Activated CD4-positive, alpha-beta T cell treated with anti-CD3 and anti-CD28 coated beads, Interleukin-2, amount 10 ng/mL, durations not matched to agents 7 days and 5 days (primary cell): ENCODE results near the gene NALF2. TPM values are rescaled to one million over a fixed set of nuclear protein-coding genes. Genes with fewer than 3 reads are reported as not detected.

ENCODE experiments used
- CTCF ChIA-PET: fragments of 350-600 bp; sonication (Branson Sonifier 250); formaldehyde crosslinking; loops from one replicate; lab custom pipeline; 2021; ENCODE audit warnings: antibody characterized with exemption; lab: Charles Lee
- POLR2A ChIA-PET: fragments of 350-600 bp; sonication (Branson Sonifier 250); formaldehyde crosslinking; loops from one replicate; lab custom pipeline; 2021; ENCODE audit warnings: antibody characterized with exemption; lab: Charles Lee
- DNase-seq: peaks from one replicate; pipeline ENCODE4 v3.0.0-alpha.2; 2020
- H3K27ac Mint-ChIP-seq: one replicate; pipeline ENCODE4 v1.8.0; 2021; ENCODE audit warnings: mild to moderate bottlenecking, moderate library complexity, mixed read lengths
- H3K27me3 Mint-ChIP-seq: one replicate; pipeline ENCODE4 v1.8.0; 2021; ENCODE audit warnings: mixed read lengths
- H3K36me3 Mint-ChIP-seq: one replicate; pipeline ENCODE4 v1.8.0; 2021; ENCODE audit warnings: low read depth, mixed read lengths
- H3K4me1 Mint-ChIP-seq: one replicate; pipeline ENCODE4 v1.8.0; 2021; ENCODE audit warnings: mixed read lengths
- H3K4me3 Mint-ChIP-seq: one replicate; pipeline ENCODE4 v1.8.0; 2021; ENCODE audit warnings: mild to moderate bottlenecking, moderate library complexity, mixed read lengths
- H3K9me3 Mint-ChIP-seq: one replicate; pipeline ENCODE4 v1.8.0; 2021; ENCODE audit warnings: mixed read lengths
- total RNA-seq, 2 experiments: library from RNA; stranded (reverse); gene quantifications; one replicate each; pipeline ENCODE4 v1.2.3, GENCODE V29; 2021

The NALF2 gene
- total RNA-seq, 2 experiments from 2014 or later = 0.15 to 0.19 TPM

- no peak for DNase-seq
- Mint-ChIP-seq H3K4me1 (peaks cover 10% of the 10 kb centered on the region), H3K4me3 (no peak overlapping the region), H3K9me3 (no peaks in the 10 kb centered on the region), H3K27me3 (peaks cover 5% of the 10 kb centered on the region), H3K36me3 (no peaks in the 10 kb centered on the region), H3K27ac (peak overlapping the region; percentile 71)
- ChIA-PET CTCF (no interaction called here), POLR2A (no interaction called here)
These were observed 35.3 kb downstream of the NALF2 start for GRCh38 chrX:69539437-69539836.

- Mint-ChIP-seq H3K4me1 (peaks cover 10% of the 10 kb centered on the region), H3K4me3 (no peak overlapping the region), H3K27ac (no peak overlapping the region), H3K9me3 (peaks cover 2% of the 10 kb centered on the region), H3K27me3 (peaks cover 5% of the 10 kb centered on the region), H3K36me3 (no peaks in the 10 kb centered on the region)
- DNase-seq = no peak
- ChIA-PET POLR2A (no interaction called here), CTCF (no interaction called here)
These were observed 37.8 kb downstream of the NALF2 start for GRCh38 chrX:69541956-69542355.

- Mint-ChIP-seq H3K27ac (no peak overlapping the region), H3K4me3 (no peak overlapping the region), H3K9me3 (peaks cover 6% of the 10 kb centered on the region), H3K4me1 (peaks cover 10% of the 10 kb centered on the region), H3K36me3 (no peaks in the 10 kb centered on the region), H3K27me3 (no peaks in the 10 kb centered on the region)
- ChIA-PET CTCF (interaction anchor here (0.6 to 1.0 kb wide), 2 partner anchors 33 to 1276 kb away, joined by 3 read pairs; no protein-coding TSS in a partner anchor), POLR2A (no interaction called here)
- DNase-seq = no peak
These were observed 39.4 kb downstream of the NALF2 start for GRCh38 chrX:69543572-69543971.

DNA sequence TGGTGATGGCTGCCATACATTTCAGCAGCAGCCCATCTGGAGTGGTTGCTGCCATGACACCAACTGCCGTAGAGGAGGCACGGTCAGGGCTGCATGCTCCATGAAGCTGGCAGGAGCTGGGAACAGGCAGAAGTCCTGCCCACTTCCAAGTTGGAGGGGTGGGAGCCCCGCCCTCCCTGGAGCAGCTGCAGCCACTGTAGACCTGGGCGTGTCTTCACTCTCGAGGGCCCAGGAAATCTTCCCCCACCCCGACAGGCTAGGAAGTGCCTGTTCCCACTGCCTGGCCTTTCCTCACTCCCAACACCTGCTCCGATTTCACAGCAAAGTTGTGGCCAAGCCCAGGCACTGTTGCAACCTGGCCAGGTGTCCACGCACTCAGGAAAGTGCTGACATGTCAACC, 42.3 kb downstream of the NALF2 start:
- DNase-seq = no peak
- H3K4me3 Mint-ChIP-seq = no peak overlapping the region
- peaks cover 6% of the 10 kb centered on the region for H3K9me3 Mint-ChIP-seq
- POLR2A ChIA-PET = no interaction called here
- H3K4me1 Mint-ChIP-seq = no peaks in the 10 kb centered on the region
- CTCF ChIA-PET = no interaction called here
- H3K27ac Mint-ChIP-seq = no peak overlapping the region
- H3K27me3 Mint-ChIP-seq = no peaks in the 10 kb centered on the region
- H3K36me3 Mint-ChIP-seq = no peaks in the 10 kb centered on the region

- Mint-ChIP-seq H3K27me3 (no peaks in the 10 kb centered on the region), H3K27ac (no peak overlapping the region), H3K4me1 (no peaks in the 10 kb centered on the region), H3K36me3 (no peaks in the 10 kb centered on the region), H3K4me3 (no peak overlapping the region), H3K9me3 (peaks cover 6% of the 10 kb centered on the region)
- ChIA-PET CTCF (no interaction called here), POLR2A (no interaction called here)
- DNase-seq = no peak
These were observed 42.9 kb downstream of the NALF2 start for GRCh38 chrX:69546978-69547377.

DNA sequence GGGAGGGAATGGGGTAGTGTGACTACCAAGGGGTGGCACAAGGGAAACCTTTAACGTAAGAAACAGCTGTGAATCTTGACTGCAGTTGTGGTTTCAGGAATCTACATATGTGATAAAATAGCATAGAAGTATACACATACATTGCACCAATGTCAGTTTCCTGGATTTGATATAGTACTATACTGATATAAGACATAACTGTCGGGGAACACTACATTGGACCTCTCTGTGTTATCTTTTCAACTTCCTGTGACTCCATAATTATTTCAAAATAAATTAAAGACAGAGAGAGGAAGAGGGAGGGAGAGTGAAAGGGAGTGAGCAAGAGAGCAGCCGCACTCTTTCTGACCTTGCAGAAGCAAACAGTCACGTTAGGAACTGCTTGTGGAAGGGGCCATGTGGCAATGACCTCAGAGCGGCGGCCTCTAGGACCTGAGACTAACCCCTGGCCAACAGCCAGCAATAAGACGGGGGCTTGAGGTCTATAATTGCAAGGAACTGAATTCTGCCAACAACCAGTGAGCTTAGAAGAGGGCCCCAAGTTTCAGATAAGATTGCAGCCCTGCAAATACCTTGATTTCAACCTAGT, 47.4 kb downstream of the NALF2 start:
- Mint-ChIP-seq H3K9me3 (peaks cover 4% of the 10 kb centered on the region), H3K27me3 (no peaks in the 10 kb centered on the region)

DNA sequence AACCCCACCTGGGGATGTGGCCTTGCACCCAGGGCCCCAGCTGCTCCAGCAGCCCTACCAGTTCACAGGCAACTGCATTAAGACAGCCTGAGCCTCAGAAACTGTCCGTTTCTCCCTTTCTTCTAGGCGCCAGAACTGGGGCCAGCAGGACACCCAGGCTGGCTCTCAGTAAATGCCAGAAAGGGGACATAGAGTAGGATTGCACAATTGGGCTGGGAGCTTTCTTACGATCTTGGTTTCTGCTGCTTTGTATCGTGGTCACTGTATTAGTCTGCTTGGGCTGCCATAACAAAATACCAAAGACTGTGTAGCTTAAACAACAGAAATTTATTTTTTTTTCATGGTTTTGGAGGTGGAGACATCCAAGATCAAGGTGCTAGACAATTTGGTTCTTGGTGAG, 48.4 kb downstream of the NALF2 start:
- H3K27ac Mint-ChIP-seq = no peak overlapping the region
- H3K9me3 Mint-ChIP-seq = peaks cover 4% of the 10 kb centered on the region
- H3K4me1 Mint-ChIP-seq = no peaks in the 10 kb centered on the region
- no peaks in the 10 kb centered on the region for H3K36me3 Mint-ChIP-seq
- H3K27me3 Mint-ChIP-seq = no peaks in the 10 kb centered on the region
- ChIA-PET CTCF (interaction anchor here (0.6 kb wide), 1 partner anchor 21 kb away, joined by 3 read pairs; no protein-coding TSS in a partner anchor), POLR2A (no interaction called here)
- no peak for DNase-seq
- no peak overlapping the region for H3K4me3 Mint-ChIP-seq

More for the DNA sequence above, 47.4 kb downstream of the NALF2 start:
- Mint-ChIP-seq H3K4me1 (no peaks in the 10 kb centered on the region), H3K27ac (no peak overlapping the region), H3K36me3 (no peaks in the 10 kb centered on the region), H3K4me3 (no peak overlapping the region)
- POLR2A ChIA-PET = no interaction called here
- CTCF ChIA-PET = no interaction called here
- DNase-seq = no peak

Other genes starting within 250 kb of the NALF2 start
- 1 to 10 TPM; 1.4 to 1.9 TPM for gene EDA, start 111.8 kb downstream of the NALF2 start, total RNA-seq